AG04449 (cell line): ENCODE measurements around the gene GNPTG.

ENCODE experiments used
- CTCF ChIA-PET: fragments of 350-600 bp; formaldehyde crosslinking; extraction: SDS; loops from one replicate; lab custom pipeline; 2021; ENCODE audit warnings: antibody characterized with exemption; lab: Yijun Ruan, JAX
- POLR2A ChIA-PET: fragments of 400-600, 350-600 bp; formaldehyde crosslinking; extraction: SDS; loops from one replicate; lab custom pipeline; 2020; ENCODE audit warnings: antibody characterized with exemption, inconsistent platforms; lab: Yijun Ruan, JAX
- DNase-seq: peaks from one replicate; pipeline ENCODE4 v3.0.0-alpha.2; 2010; ENCODE audit warnings: low read depth, low spot score
- H3K4me3 ChIP-seq: 2 replicates; pipeline ENCODE4 v1.5.1; 2011; ENCODE audit warnings: low read depth, mild to moderate bottlenecking, control low read depth, low read length
- CTCF ChIP-seq: IDR thresholded peaks from one replicate; pipeline ENCODE4 v1.5.1; 2011; ENCODE audit warnings: mild to moderate bottlenecking, moderate library complexity, low read length, control low read depth, inconsistent platforms; ENCODE audit not compliant: insufficient read depth; ENCODE audit errors: missing control alignments

GNPTG gene

GRCh38 chr16:1412847-1413246 lies 61.1 kb downstream of the GNPTG start:
- ChIA-PET CTCF (interaction anchor here (0.9 kb wide), 1 partner anchor 49 kb away, joined by 3 read pairs; no protein-coding TSS in a partner anchor), POLR2A (interaction anchor here (0.7 kb wide), 1 partner anchor 34 kb away, joined by 3 read pairs; no protein-coding TSS in a partner anchor)
- TF ChIP-seq CTCF: no peak
- DNase-seq: no peak
- no peak overlapping the region for H3K4me3 ChIP-seq
